ENCODE results near the gene DST.

The DST gene

DNA sequence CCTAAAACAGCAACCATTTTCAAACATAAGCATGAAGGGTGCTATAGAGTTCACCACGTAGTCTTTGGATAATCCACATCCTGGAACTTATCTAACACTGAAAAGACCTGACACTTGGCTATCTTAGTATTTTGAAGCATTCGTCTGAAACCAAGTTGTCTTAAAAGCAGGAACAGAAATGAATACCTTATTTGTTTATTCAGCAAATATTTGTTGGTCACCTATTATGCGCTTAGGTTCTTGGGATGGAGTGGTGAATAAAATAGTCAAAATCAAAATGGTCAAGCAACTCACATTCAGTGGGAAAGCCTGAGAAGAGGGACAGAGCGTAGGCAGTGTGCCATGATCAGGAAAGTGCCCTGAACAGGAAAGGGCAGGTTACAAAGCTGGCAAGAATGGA is 206.9 kb downstream of the DST start:
- DNase-seq (ENCODE audit: low read depth, low spot score): no peak

DNA sequence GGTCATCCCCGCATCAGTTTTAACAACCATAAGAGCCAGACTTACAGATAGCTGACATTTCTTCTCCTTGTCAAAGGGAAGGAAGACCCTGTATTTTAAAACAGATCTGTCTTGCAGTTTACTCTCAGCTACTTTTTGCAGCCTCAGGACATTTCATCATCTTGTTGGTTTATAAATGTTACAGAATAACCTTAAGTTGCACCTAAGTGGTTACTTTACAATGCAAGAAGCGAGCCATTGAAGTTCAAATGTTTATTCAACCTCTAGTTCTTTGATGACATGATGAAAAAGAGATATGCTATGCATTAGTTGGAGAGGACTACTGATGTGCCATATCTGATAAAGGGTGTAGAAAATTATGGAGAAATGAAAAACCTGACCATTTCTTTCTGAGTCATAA is 207.4 kb downstream of the DST start:
- DNase-seq (ENCODE audit: low read depth, low spot score): no peak

DNA sequence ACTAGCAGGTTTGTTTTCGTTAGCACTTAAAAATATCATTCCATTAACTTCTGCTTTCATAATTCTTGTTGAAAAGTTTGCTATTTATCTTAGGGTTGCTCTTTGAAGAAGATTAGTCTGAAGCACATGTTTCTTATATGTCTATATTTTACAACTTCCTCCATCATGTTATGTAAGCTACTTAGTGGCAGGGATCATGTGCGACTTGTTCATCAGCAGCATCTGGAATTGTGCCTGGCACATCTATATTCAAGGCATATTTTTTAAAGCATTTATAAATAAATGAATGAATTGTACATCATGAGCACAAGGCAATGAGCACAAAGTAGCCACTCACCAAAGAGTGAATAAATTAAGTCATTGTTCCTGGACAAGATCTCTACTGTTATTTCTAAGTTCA is 208.1 kb downstream of the DST start:
- DNase-seq (ENCODE audit: low read depth, low spot score): no peak

DNA sequence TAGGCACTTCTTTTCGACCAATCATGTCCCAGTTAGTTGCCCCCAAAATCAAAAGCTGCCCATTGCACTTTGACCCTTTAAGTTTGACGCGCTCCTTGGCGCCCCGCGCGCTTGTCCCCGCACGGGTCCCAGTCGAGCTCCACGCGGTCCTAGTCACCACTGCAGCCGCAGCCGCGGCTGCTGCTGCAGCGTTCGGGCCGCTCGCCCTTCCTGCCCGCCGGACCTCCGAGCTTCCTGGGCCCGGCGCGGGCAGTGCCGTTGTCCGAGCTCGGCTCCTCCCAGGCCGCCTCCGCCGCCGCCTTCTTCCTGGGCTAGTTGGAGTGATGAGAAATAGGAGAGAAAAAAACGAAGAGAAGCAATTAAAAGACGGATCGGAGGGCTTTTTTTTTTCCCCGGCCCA is 209.6 kb downstream of the DST start:
- DNase-seq (ENCODE audit: low read depth, low spot score): no peak

DNA sequence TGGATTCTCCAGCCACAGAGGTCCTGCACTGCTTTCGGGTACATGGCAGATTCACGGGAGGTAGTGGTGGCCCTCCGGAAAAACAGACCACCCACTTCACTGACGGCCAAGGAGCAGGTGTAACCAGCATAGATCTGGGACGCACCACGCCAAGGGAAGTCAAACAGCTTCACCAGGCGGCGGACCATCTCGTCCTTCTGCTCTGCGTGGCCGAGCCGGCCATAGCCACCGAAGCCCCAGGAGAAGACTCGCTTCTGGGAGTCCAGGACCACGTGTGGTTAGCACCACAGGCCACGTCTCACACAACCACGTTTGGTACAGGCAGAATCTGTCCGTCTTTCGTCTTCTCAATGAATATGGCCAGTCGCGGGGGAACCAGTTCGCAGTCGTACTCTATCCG is 210.5 kb downstream of the DST start:
- no peak for DNase-seq (ENCODE audit: low read depth, low spot score)

DNA sequence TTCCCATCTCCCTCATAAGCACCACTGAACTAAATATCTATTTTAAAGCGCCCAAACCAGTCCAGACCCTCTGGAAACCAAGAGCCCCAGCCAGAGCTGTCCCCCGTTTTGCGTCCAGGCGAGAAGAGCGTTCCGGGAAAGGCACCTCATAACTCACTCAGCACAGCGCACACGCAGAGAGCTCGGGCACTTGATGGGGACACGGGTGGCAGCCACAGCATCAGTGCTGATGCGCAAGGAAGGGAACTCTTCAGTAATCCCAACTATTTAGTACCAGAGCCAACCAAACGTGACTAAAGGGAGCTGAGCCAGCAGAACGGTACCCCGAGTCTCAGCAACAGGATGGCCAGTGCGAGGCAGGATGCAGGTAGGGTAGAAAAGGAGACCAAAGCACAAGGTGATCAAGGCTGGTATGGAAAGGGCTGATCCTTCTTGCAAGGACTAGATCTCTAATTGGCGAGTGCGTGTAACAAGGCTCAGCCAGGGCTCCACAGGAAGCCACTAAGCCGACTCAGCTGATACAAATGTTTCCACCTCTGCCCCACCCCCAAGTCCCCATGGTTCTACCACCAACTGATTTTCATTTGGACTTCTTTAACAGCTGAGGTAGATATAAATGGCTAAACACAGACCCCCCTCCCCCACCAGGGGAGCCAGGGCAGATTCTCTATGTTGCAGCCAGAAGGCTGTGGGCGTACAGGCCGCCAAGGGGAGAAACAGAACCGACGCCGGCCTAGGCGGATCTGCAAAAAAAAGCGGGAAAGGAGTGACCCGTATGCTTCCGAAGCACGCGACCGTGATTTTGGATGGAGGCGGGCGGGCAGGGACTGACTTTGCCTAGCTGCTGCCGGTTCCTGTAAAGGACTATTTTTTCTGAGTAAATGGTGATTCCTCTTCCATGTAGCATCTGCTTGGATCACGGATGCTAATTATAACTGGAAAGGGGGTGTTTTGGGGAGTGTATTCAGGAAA is 211.8 kb downstream of the DST start:
- DNase-seq (ENCODE audit: low read depth, low spot score): no peak

DNA sequence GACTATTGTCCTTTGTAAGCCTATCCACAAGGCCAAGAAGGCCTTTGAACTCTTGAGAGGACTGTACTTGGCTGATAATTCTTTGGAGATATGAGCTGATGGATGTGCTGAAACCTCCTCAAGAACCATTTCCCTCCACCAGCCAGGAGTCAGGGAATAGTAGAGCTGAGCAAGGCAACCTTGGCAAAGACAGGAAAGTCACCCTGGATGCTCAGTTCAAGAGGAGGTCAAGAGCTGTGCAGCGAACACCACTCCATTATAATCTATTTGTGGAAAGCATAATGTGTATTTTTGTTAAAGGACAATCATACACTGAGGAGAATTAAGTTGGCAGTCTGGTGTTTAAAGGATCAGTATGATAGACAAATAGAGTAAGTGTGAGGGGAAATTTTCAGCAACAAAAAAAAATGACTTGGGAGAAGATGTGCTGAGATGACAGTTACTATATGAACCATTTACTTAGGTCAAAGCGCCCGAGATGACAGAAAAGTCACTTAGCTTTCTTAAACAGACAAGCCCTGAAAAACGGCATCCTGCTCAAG is 218.1 kb downstream of the DST start:
- no peak for DNase-seq (ENCODE audit: low read depth, low spot score)

DNA sequence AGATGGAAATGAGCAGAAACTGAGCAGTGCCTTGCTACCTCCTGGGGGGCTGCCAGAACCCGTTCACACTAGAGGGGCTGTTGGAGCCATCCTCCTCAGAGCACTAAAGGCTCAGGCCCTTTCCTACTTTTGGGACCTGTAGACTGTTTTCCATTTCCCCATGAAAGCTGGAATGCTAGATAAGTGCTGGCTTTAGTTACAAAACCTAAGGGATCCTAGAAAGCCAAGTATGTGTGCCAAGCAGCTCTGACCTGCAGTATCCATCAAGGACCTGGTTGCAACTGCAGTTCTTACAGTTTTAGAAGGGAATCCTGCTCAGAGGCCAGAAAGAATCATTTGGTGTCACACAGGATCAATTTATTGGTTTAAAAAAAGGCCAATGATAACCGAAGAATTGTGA is 218.6 kb downstream of the DST start:
- no peak for DNase-seq (ENCODE audit: low read depth, low spot score)

DNA sequence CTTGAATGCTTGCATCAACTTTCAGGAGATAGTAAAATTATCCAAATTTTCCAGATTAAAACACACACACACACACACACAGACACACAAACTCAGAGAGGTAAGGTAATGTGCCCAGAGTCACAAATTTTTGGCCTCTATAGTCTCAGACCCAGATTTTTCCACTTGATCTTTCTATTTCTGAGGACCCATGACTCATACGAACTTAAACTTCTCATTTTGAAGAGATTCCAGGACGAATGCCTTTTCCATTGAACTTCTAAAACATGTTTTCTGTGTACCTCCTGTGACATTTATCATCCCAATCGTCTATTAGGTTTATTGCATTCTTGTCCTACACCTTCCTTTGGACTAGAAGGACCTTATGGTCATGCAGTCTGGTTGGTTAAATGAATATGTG is 222.4 kb downstream of the DST start:
- DNase-seq (ENCODE audit: low read depth, low spot score): no peak

DNA sequence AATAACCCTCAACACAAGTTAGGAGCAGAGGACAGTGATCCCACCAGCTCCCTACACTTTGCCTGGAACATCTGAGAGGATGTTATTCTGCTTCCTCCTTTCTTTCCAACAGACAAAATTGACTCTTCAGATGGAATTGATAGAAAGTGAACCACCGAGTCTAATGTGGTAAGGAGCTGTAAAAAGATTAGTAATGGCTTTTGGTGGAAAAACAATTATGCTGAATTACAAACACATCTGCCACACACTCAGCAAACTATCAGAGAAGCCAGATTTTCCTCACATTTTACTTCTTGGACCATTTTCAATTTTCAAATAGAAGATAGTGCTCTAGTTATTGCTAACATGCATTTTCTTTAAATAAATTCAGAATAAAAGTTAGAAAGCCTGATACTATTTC is 223.5 kb downstream of the DST start:
- DNase-seq (ENCODE audit: low read depth, low spot score): no peak

DNA sequence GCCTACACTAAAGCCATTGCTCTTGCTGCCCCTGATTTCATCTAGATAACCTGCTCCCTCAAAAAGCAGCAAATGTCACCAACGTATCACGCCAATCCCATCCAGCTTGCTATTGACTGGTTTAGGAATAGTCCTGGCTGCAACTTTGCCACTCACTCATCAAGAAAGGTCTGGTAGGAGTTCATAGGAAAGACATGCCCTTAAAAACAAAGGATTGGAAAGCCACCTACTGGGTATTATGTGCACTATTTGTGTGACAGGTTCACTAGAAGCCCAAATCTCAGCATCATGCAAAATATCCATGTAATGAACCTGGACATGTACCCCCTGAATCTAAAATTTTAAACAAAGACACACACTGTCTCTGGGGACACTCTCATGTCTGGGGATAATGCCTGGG is 224.9 kb downstream of the DST start:
- no peak for DNase-seq (ENCODE audit: low read depth, low spot score)

DNA sequence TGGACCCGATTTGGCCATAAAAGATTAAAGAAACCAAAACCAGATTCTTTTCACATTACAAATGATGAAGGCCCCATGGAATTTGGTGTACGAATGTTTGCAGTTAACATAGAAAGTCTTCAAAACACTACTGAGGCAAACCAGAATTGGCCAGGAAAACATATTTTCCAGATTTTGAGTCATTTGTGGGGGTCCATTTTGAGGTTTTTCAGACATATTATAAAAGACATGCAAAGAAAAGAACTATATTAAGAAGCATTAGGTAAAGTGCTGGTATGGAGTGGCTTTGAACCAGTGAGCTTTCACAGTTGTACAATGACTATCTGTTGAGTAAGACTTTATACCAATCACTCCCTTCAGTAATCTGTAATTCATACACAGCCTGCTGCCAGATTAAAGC is 226.4 kb downstream of the DST start:
- DNase-seq (ENCODE audit: low read depth, low spot score): no peak

DNA sequence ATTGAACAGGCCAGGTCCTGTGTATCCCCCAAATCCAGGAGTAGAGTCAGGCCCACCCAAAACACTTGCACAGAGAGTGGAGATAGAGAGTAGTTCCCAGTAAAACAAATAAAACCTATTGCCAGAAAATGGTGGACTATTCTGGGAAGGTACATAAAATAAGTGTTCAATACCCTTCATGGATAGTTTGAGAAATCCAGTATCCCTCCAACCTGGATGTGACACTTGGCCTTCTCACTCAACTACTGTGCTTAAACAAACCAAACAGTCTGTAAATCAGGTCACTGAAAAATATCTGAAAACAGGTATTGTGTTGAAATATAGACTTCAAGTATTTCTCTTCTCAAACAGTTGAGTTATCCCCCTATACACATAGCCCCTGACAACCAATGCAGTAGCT is 233.7 kb downstream of the DST start:
- no peak for DNase-seq (ENCODE audit: low read depth, low spot score)
